ENCODE results near the gene CEBPA. TPM values are rescaled to one million over a fixed set of nuclear protein-coding genes. Genes with fewer than 3 reads are reported as not detected.
A peak's percentile ranks its signal among the peaks of the same experiment; 100 is the strongest.

The CEBPA gene
- total RNA-seq, 1 donor from 2014 or later = 0.45 TPM

DNA sequence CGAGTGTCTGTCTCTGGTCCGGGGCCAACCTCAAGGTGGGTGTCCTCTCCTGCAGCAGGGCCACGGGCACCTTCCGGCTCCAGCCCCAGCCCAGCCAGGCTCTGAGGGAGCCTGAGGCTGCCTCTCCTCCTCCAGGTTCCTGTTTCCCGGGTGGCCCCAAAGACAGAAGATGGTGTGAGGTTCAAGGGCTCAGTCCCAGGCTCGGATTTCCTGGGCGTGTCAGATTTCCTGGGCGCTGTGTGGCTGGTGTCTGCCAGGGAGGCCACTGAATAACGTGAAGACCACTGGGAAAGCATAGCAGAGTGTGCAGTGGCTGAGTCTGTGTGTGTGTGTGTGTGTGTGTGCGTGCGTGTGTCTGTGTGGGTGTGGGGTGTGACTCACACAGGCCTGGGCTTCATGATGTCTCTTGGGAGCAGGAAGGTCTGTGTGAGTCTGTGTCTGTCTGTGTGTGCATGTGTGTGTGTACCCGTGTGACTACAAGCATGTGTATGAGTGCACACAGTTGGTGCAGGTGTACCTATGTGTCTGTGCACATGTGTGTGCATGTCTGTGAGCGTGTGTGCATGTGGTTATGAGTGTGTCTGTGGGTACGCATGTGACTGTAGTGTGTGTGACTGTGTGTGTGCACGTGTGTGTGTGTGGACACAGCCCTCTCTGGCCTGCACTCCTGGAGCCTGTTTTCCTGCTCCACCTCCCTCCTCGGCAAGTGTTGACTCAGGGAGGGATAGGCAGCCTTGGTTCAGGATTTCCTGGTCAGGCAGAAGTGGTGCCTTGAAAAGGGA is 28.3 kb downstream of the CEBPA start:
- H3K27ac Mint-ChIP-seq (ENCODE audit: unreplicated experiment) = peak overlapping the region; percentile 78
- peaks cover 7% of the 10 kb centered on the region for H3K4me1 Mint-ChIP-seq (ENCODE audit: low read depth, unreplicated experiment)
- Histone ChIP-seq H2AFZ (ENCODE audit: low read depth, low read length) (no peak overlapping the region), H3K9me3 (ENCODE audit: insufficient read depth, low read depth, low read length) (no peaks in the 10 kb centered on the region), H3K79me2 (ENCODE audit: insufficient read depth, low read length) (no peaks in the 10 kb centered on the region), H3K9ac (ENCODE audit: low read length) (no peak overlapping the region), H3K4me3 (ENCODE audit: insufficient read depth, low read depth, low read length) (no peak overlapping the region), H4K20me1 (ENCODE audit: insufficient read depth, low read length) (no peaks in the 10 kb centered on the region), H3K4me1 (ENCODE audit: insufficient read depth, low read length) (peaks cover 10% of the 10 kb centered on the region), H3K27me3 (ENCODE audit: insufficient read depth, low read length) (no peaks in the 10 kb centered on the region), H3K4me2 (ENCODE audit: low read length) (peak overlapping the region; percentile 42), H3K36me3 (ENCODE audit: insufficient read depth, low read length) (no peaks in the 10 kb centered on the region), H3K27ac (ENCODE audit: low read depth, low read length) (no peak overlapping the region)
- TF ChIP-seq, protein P1, sequence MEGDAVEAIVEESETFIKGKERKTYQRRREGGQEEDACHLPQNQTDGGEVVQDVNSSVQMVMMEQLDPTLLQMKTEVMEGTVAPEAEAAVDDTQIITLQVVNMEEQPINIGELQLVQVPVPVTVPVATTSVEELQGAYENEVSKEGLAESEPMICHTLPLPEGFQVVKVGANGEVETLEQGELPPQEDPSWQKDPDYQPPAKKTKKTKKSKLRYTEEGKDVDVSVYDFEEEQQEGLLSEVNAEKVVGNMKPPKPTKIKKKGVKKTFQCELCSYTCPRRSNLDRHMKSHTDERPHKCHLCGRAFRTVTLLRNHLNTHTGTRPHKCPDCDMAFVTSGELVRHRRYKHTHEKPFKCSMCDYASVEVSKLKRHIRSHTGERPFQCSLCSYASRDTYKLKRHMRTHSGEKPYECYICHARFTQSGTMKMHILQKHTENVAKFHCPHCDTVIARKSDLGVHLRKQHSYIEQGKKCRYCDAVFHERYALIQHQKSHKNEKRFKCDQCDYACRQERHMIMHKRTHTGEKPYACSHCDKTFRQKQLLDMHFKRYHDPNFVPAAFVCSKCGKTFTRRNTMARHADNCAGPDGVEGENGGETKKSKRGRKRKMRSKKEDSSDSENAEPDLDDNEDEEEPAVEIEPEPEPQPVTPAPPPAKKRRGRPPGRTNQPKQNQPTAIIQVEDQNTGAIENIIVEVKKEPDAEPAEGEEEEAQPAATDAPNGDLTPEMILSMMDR (IDR thresholded peaks at IDR 0.05; ENCODE audit: insufficient read depth, low read depth, low read length) = no peak
- no peak for TF ChIP-seq EZH2 (IDR thresholded peaks at IDR 0.05; ENCODE audit: insufficient read depth, low read length)
- H3K4me3 Mint-ChIP-seq (ENCODE audit: unreplicated experiment) = no peak overlapping the region
- H3K27me3 Mint-ChIP-seq (ENCODE audit: low read depth, unreplicated experiment) = peaks cover 18% of the 10 kb centered on the region
- FAIRE-seq (peak; percentile 78), DNase-seq (ENCODE audit: low read depth) (peak; percentile 87)
- no peaks in the 10 kb centered on the region for H3K36me3 Mint-ChIP-seq (ENCODE audit: low read depth, unreplicated experiment)
- H3K9me3 Mint-ChIP-seq (ENCODE audit: unreplicated experiment) = no peaks in the 10 kb centered on the region

DNA sequence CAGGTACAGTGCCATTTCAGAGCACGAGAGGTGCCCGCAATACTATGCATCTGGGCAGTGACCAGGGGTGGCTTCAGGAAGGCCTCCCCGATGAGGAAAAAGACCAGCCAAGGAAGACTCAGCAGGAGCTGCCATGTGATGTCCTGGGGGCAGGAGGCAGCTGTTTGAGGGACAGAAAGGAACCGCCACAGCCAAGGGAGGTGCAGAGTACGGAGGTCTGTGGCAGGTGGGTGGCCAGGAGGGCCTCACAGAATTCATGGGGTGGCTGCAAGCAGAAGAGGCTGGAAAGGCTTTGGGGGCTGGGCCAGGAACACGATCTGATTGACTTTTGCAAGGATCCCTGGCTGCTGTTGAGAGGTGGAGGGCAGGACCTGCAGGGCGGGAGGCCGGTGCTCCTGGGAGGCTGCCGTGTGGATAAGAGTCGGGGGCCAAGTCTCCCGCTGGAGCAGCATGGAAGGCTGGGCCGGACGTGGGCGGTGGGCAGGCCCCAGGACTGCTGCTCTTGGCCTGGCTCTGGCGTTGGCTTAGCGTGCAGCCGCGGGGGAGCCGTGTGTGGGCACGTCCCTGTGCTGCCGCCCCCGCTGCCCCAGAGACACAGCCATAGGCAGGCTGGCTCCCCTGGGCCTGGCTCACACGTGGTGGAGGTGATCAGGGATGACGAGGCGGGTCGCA is 29.1 kb downstream of the CEBPA start:
- no peaks in the 10 kb centered on the region for H3K36me3 Mint-ChIP-seq (ENCODE audit: low read depth, unreplicated experiment)
- Histone ChIP-seq H3K9ac (ENCODE audit: low read length) (no peak overlapping the region), H3K27me3 (ENCODE audit: insufficient read depth, low read length) (no peaks in the 10 kb centered on the region), H4K20me1 (ENCODE audit: insufficient read depth, low read length) (no peaks in the 10 kb centered on the region), H3K79me2 (ENCODE audit: insufficient read depth, low read length) (no peaks in the 10 kb centered on the region), H3K27ac (ENCODE audit: low read depth, low read length) (no peak overlapping the region), H3K4me2 (ENCODE audit: low read length) (no peak overlapping the region), H3K4me3 (ENCODE audit: insufficient read depth, low read depth, low read length) (no peak overlapping the region), H3K36me3 (ENCODE audit: insufficient read depth, low read length) (no peaks in the 10 kb centered on the region), H3K4me1 (ENCODE audit: insufficient read depth, low read length) (peaks cover 10% of the 10 kb centered on the region), H2AFZ (ENCODE audit: low read depth, low read length) (no peak overlapping the region), H3K9me3 (ENCODE audit: insufficient read depth, low read depth, low read length) (no peaks in the 10 kb centered on the region)
- H3K27ac Mint-ChIP-seq (ENCODE audit: unreplicated experiment) = peak overlapping the region; percentile 12
- TF ChIP-seq, protein P1 (IDR thresholded peaks at IDR 0.05; ENCODE audit: insufficient read depth, low read depth, low read length) = no peak
- no peak for TF ChIP-seq EZH2 (IDR thresholded peaks at IDR 0.05; ENCODE audit: insufficient read depth, low read length)
- H3K27me3 Mint-ChIP-seq (ENCODE audit: low read depth, unreplicated experiment) = peaks cover 17% of the 10 kb centered on the region
- no peaks in the 10 kb centered on the region for H3K9me3 Mint-ChIP-seq (ENCODE audit: unreplicated experiment)
- peak overlapping the region; percentile 45 for H3K4me3 Mint-ChIP-seq (ENCODE audit: unreplicated experiment)
- DNase-seq (ENCODE audit: low read depth) (no peak), FAIRE-seq (no peak)
- H3K4me1 Mint-ChIP-seq (ENCODE audit: low read depth, unreplicated experiment) = peaks cover 7% of the 10 kb centered on the region

Measured in astrocyte (in vitro differentiated cells and primary cell).